ENCODE measurements around the gene UNC13D.
"Not testable (repeated sequence)": the region's sequence is repeated elsewhere in the genome, so short reads cannot be mapped to it uniquely, and the experiment has no call there.

Gene UNC13D

GRCh38 chr17:75843577-75844529 is at the start of gene UNC13D:
TSS of gene UNC13D (minus strand) at chr17:75844404. CDS start at chr17:75844337, 67 bp downstream.
- H3K9me3 Mint-ChIP-seq: no peaks in the 10 kb centered on the region
- peak within 1 kb of the TSS; percentile 92 for H3K4me3 Mint-ChIP-seq

GRCh38 chr17:75893305-75894048 is 49.3 kb upstream of the UNC13D start:
- H3K27me3 Mint-ChIP-seq: no peaks in the 10 kb centered on the region
- DNase-seq (no peak), ATAC-seq (no peak)
- peaks cover 10% of the 10 kb centered on the region for H3K36me3 Mint-ChIP-seq (ENCODE audit: low read depth)
- no peak overlapping the region for H3K4me3 Mint-ChIP-seq
- no peaks in the 10 kb centered on the region for H3K9me3 Mint-ChIP-seq
- H3K4me1 Mint-ChIP-seq: peaks cover 32% of the 10 kb centered on the region
- peak overlapping the region; percentile 34 for H3K27ac Mint-ChIP-seq

More at GRCh38 chr17:75843577-75844529, at the start of gene UNC13D:
- peaks cover 5% of the 10 kb centered on the region for H3K36me3 Mint-ChIP-seq (ENCODE audit: low read depth)
- peaks cover 23% of the 10 kb centered on the region for H3K4me1 Mint-ChIP-seq
- no peaks in the 10 kb centered on the region for H3K27me3 Mint-ChIP-seq
- H3K27ac Mint-ChIP-seq: peak within 1 kb of the TSS; percentile 94
- DNase-seq (peak; percentile 66), ATAC-seq (peak; percentile 58)

- Mint-ChIP-seq H3K36me3 (ENCODE audit: low read depth) (peaks cover 10% of the 10 kb centered on the region), H3K27ac (no peak overlapping the region), H3K27me3 (no peaks in the 10 kb centered on the region), H3K9me3 (no peaks in the 10 kb centered on the region), H3K4me3 (no peak overlapping the region), H3K4me1 (peaks cover 30% of the 10 kb centered on the region)
- ATAC-seq: no peak
- no peak for DNase-seq
Measured at GRCh38 chr17:75892556-75893224, 48.5 kb upstream of the UNC13D start.

- Mint-ChIP-seq H3K36me3 (ENCODE audit: low read depth) (peaks cover 10% of the 10 kb centered on the region), H3K9me3 (no peaks in the 10 kb centered on the region), H3K27me3 (no peaks in the 10 kb centered on the region), H3K27ac (no peak overlapping the region), H3K4me1 (peaks cover 26% of the 10 kb centered on the region), H3K4me3 (no peak overlapping the region)
- DNase-seq (no peak), ATAC-seq (no peak)
Measured at GRCh38 chr17:75891605-75892555, 47.7 kb upstream of the UNC13D start.

- Mint-ChIP-seq H3K36me3 (ENCODE audit: low read depth) (peaks cover 10% of the 10 kb centered on the region), H3K4me3 (no peak overlapping the region), H3K27me3 (no peaks in the 10 kb centered on the region), H3K27ac (no peak overlapping the region), H3K9me3 (no peaks in the 10 kb centered on the region), H3K4me1 (peaks cover 26% of the 10 kb centered on the region)
- ATAC-seq (no peak), DNase-seq (no peak)
Measured at GRCh38 chr17:75891022-75891604, 46.9 kb upstream of the UNC13D start.

GRCh38 chr17:75889454-75889853 is 45.2 kb upstream of the UNC13D start:
- H3K27me3 Mint-ChIP-seq: no peaks in the 10 kb centered on the region
- peaks cover 2% of the 10 kb centered on the region for H3K36me3 Mint-ChIP-seq (ENCODE audit: low read depth)
- DNase-seq (no peak), ATAC-seq (peak; percentile 74)
- H3K4me3 Mint-ChIP-seq: no peak overlapping the region
- H3K9me3 Mint-ChIP-seq: no peaks in the 10 kb centered on the region
- H3K27ac Mint-ChIP-seq: peak overlapping the region; percentile 56
- peaks cover 17% of the 10 kb centered on the region for H3K4me1 Mint-ChIP-seq

GRCh38 chr17:75888484-75888883 is 44.3 kb upstream of the UNC13D start:
- Mint-ChIP-seq H3K4me3 (no peak overlapping the region), H3K27me3 (no peaks in the 10 kb centered on the region), H3K36me3 (ENCODE audit: low read depth) (peaks cover 2% of the 10 kb centered on the region), H3K9me3 (no peaks in the 10 kb centered on the region), H3K4me1 (peaks cover 9% of the 10 kb centered on the region), H3K27ac (no peak overlapping the region)
- ATAC-seq (no peak), DNase-seq (no peak)

- H3K4me3 Mint-ChIP-seq; H3K36me3 Mint-ChIP-seq (ENCODE audit: low read depth); H3K27ac Mint-ChIP-seq; H3K27me3 Mint-ChIP-seq; ATAC-seq; H3K9me3 Mint-ChIP-seq; DNase-seq: not testable (repeated sequence)
- H3K4me1 Mint-ChIP-seq: peaks cover 16% of the 10 kb centered on the region
Measured at GRCh38 chr17:75885860-75886259, 41.7 kb upstream of the UNC13D start.

GRCh38 chr17:75885431-75885830 is 41.2 kb upstream of the UNC13D start:
- no peak for DNase-seq
- H3K4me3 Mint-ChIP-seq: no peak overlapping the region
- H3K36me3 Mint-ChIP-seq (ENCODE audit: low read depth): no peaks in the 10 kb centered on the region
- peaks cover 16% of the 10 kb centered on the region for H3K4me1 Mint-ChIP-seq
- no peaks in the 10 kb centered on the region for H3K27me3 Mint-ChIP-seq
- H3K9me3 Mint-ChIP-seq: no peaks in the 10 kb centered on the region
- ATAC-seq: no peak
- H3K27ac Mint-ChIP-seq: no peak overlapping the region

- Mint-ChIP-seq H3K27ac (no peak overlapping the region), H3K4me1 (peaks cover 21% of the 10 kb centered on the region), H3K36me3 (ENCODE audit: low read depth) (no peaks in the 10 kb centered on the region), H3K9me3 (no peaks in the 10 kb centered on the region), H3K4me3 (no peak overlapping the region), H3K27me3 (peaks cover 5% of the 10 kb centered on the region)
- ATAC-seq (no peak), DNase-seq (no peak)
Measured at GRCh38 chr17:75881678-75882454, 37.7 kb upstream of the UNC13D start.

GRCh38 chr17:75880266-75880665 is 36.1 kb upstream of the UNC13D start:
- DNase-seq (no peak), ATAC-seq (no peak)
- Mint-ChIP-seq H3K4me3 (no peak overlapping the region), H3K9me3 (no peaks in the 10 kb centered on the region), H3K27ac (no peak overlapping the region), H3K4me1 (peaks cover 35% of the 10 kb centered on the region), H3K36me3 (ENCODE audit: low read depth) (no peaks in the 10 kb centered on the region), H3K27me3 (peaks cover 5% of the 10 kb centered on the region)

GRCh38 chr17:75878174-75878998 is 34.2 kb upstream of the UNC13D start, which contains the start of gene TRIM47:
TSS of gene TRIM47 (minus strand) at chr17:75878581. CDS start at chr17:75878548, 33 bp downstream.
- H3K4me3 Mint-ChIP-seq: peak within 1 kb of the TSS; percentile 84
- H3K9me3 Mint-ChIP-seq: no peaks in the 10 kb centered on the region
- H3K36me3 Mint-ChIP-seq (ENCODE audit: low read depth): no peaks in the 10 kb centered on the region
- peaks cover 35% of the 10 kb centered on the region for H3K4me1 Mint-ChIP-seq
- H3K27me3 Mint-ChIP-seq: peaks cover 5% of the 10 kb centered on the region
- peak within 1 kb of the TSS; percentile 87 for H3K27ac Mint-ChIP-seq
- ATAC-seq (peak; percentile 17), DNase-seq (no peak)

All from activated naive CD8-positive, alpha-beta T cell treated with anti-CD3 and anti-CD28 coated beads, Interleukin-2, amount 50 U/mL, for 24 hours (primary cell).